SK-N-SH (cell line): ENCODE results near the gene CNTNAP2. TPM values are rescaled to one million over a fixed set of nuclear protein-coding genes. Genes with fewer than 3 reads are reported as not detected.

Source experiments
- CTCF ChIA-PET: fragments of 300-600, 350-600 bp; formaldehyde crosslinking; extraction: SDS; loops from one replicate; lab custom pipeline; 2021; lab: Yijun Ruan, JAX
- POLR2A ChIA-PET: fragments of 350-600 bp; sonication (Branson Sonifier 250); formaldehyde crosslinking; extraction: SDS; loops from one replicate; lab custom pipeline; 2020; ENCODE audit warnings: antibody characterized with exemption, inconsistent platforms; lab: Yijun Ruan, JAX
- DNase-seq: peaks from one replicate; pipeline ENCODE4 v3.0.0; 2012
- H2AFZ ChIP-seq: fragments of 200-600 bp; sonication (generic); 2 replicates; pipeline ENCODE4 v1.8.1; 2016; ENCODE audit warnings: antibody characterized with exemption, mild to moderate bottlenecking, low read depth
- H3F3A ChIP-seq: fragments of 200-600 bp; sonication (generic); replicated peaks from 2 replicates; pipeline ENCODE3; 2016; ENCODE audit warnings: antibody characterized with exemption, mild to moderate bottlenecking; ENCODE audit not compliant: insufficient read depth
- H3K27ac ChIP-seq, 2 experiments: fragments of 200-500 bp in 1 of 2; fragments of 200-600 bp in 1 of 2; sonication (Bioruptor generic) in 1 of 2; sonication (generic), shearing (Covaris generic) in 1 of 2; 2 replicates each; pipeline versions ENCODE4 v1.5.1 to v1.6.1; 2014 to 2016; ENCODE audit warnings: low read depth in 2 of 2, inconsistent platforms in 1 of 2, low read length in 1 of 2, mild to moderate bottlenecking in 1 of 2, mixed read lengths in 1 of 2
- H3K27me3 ChIP-seq: fragments of 200-600 bp; sonication (generic), shearing (Covaris generic); 2 replicates; pipeline ENCODE4 v1.6.1; 2016; ENCODE audit warnings: mixed run types; ENCODE audit not compliant: insufficient read depth
- H3K36me3 ChIP-seq, 2 experiments: fragments of 200-500 bp in 1 of 2; fragments of 200-600 bp in 1 of 2; sonication (Bioruptor generic) in 1 of 2; sonication (generic) in 1 of 2; replicated peaks in 1 of 2; 2 replicates each; pipeline versions ENCODE3 to v1.5.1; 2014 to 2016; ENCODE audit warnings: low read length in 1 of 2, mild to moderate bottlenecking in 1 of 2; ENCODE audit not compliant: insufficient read depth in 2 of 2, control insufficient read depth in 1 of 2
- H3K4me1 ChIP-seq, 2 experiments: fragments of 200-500 bp in 1 of 2; fragments of 200-600 bp in 1 of 2; sonication (Bioruptor generic) in 1 of 2; sonication (generic), shearing (Covaris generic) in 1 of 2; 2 replicates each; pipeline versions ENCODE4 v1.5.1 to v1.6.1; 2014 to 2016; ENCODE audit warnings: low read depth in 1 of 2, low read length in 1 of 2, mixed run types in 1 of 2; ENCODE audit not compliant: insufficient read depth in 2 of 2, control insufficient read depth in 1 of 2
- H3K4me2 ChIP-seq: fragments of 200-600 bp; sonication (generic), shearing (Covaris generic); 2 replicates; pipeline ENCODE4 v1.6.1; 2017; ENCODE audit warnings: mixed run types
- H3K4me3 ChIP-seq, 2 experiments: fragments of 200-500 bp in 1 of 2; fragments of 200-600 bp in 1 of 2; sonication (Bioruptor generic) in 1 of 2; sonication (generic), shearing (Covaris generic) in 1 of 2; 2 replicates each; pipeline versions ENCODE4 v1.5.1 to v1.8.1; 2014 to 2016; ENCODE audit warnings: low read depth in 2 of 2, inconsistent platforms in 1 of 2, low read length in 1 of 2, mild to moderate bottlenecking in 1 of 2, mixed read lengths in 1 of 2, moderate library complexity in 1 of 2
- H3K79me2 ChIP-seq: fragments of 200-600 bp; sonication (generic); 2 replicates; pipeline ENCODE4 v1.8.1; 2017; ENCODE audit warnings: mild to moderate bottlenecking; ENCODE audit not compliant: insufficient read depth
- H3K9ac ChIP-seq: fragments of 200-600 bp; sonication (generic); 2 replicates; pipeline ENCODE4 v1.6.1; 2017; ENCODE audit warnings: mixed run types
- H3K9me2 ChIP-seq: fragments of 200-600 bp; sonication (generic); 2 replicates; pipeline ENCODE4 v1.6.1; 2017; ENCODE audit warnings: mixed run types
- H3K9me3 ChIP-seq: fragments of 200-600 bp; sonication (generic); 2 replicates; pipeline ENCODE4 v1.6.1; 2017; ENCODE audit warnings: mixed run types, mild to moderate bottlenecking, moderate library complexity
- H4K20me1 ChIP-seq: fragments of 200-600 bp; sonication (generic); 2 replicates; pipeline ENCODE4 v1.6.1; 2017; ENCODE audit warnings: mild to moderate bottlenecking, mixed run types; ENCODE audit not compliant: insufficient read depth
- EP300 ChIP-seq, 2 experiments: IDR thresholded peaks; 2 replicates each; pipeline versions ENCODE4 v1.4.0 to v1.6.1; 2012; ENCODE audit warnings: borderline replicate concordance in 1 of 2, low read depth in 1 of 2, low read length in 1 of 2
- FOXJ3 ChIP-seq: sonication (generic); formaldehyde crosslinking; IDR thresholded peaks from 2 replicates; pipeline ENCODE4 v1.5.1; 2020; ENCODE audit warnings: mild to moderate bottlenecking, missing genetic modification reagents
- GABPA ChIP-seq: IDR thresholded peaks from 2 replicates; pipeline ENCODE4 v1.4.0; 2012; ENCODE audit warnings: low read depth, mild to moderate bottlenecking
- GATA2 ChIP-seq: sonication (generic); formaldehyde crosslinking; IDR thresholded peaks from 2 replicates; pipeline ENCODE4 v1.5.0; 2020; ENCODE audit warnings: mild to moderate bottlenecking, missing genetic modification reagents
- MXI1 ChIP-seq: IDR thresholded peaks from 2 replicates; pipeline ENCODE4 v1.6.1; 2012; ENCODE audit warnings: mild to moderate bottlenecking, low read depth, low read length, improper control_type of control experiment
- NFIC ChIP-seq: IDR thresholded peaks from 2 replicates; pipeline ENCODE4 v1.4.0; 2012; ENCODE audit warnings: borderline replicate concordance
- NRF1 ChIP-seq: IDR thresholded peaks from 2 replicates; pipeline ENCODE4 v1.6.1; 2012; ENCODE audit warnings: low read depth, mild to moderate bottlenecking, low read length
- POLR2AphosphoS5 ChIP-seq: IDR thresholded peaks from 2 replicates; pipeline ENCODE4 v1.6.1; 2012; ENCODE audit warnings: low read depth, low read length
- RCOR1 ChIP-seq: fragments of 150-350 bp; IDR thresholded peaks from 2 replicates; pipeline ENCODE4 v1.6.1; 2017; ENCODE audit warnings: antibody characterized with exemption, low read length
- SIN3A ChIP-seq: IDR thresholded peaks from 2 replicates; pipeline ENCODE4 v1.6.1; 2012; ENCODE audit warnings: low read depth, mild to moderate bottlenecking, low read length, moderate library complexity, borderline replicate concordance
- SMC3 ChIP-seq: IDR thresholded peaks from 2 replicates; pipeline ENCODE4 v1.6.1; 2012; ENCODE audit warnings: low read depth, low read length, improper control_type of control experiment
- TAF1 ChIP-seq: IDR thresholded peaks from 2 replicates; pipeline ENCODE4 v1.6.1; 2012; ENCODE audit warnings: low read depth, mild to moderate bottlenecking, low read length, moderate library complexity, borderline replicate concordance
- TEAD4 ChIP-seq: IDR thresholded peaks from 2 replicates; pipeline ENCODE4 v1.4.0; 2012; ENCODE audit warnings: mild to moderate bottlenecking, borderline replicate concordance; ENCODE audit not compliant: insufficient read depth
- USF1 ChIP-seq: IDR thresholded peaks from 2 replicates; pipeline ENCODE4 v1.4.0; 2012; ENCODE audit warnings: low read depth, borderline replicate concordance
- USF2 ChIP-seq: fragments of 150-350 bp; IDR thresholded peaks from 2 replicates; pipeline ENCODE4 v1.6.1; 2017; ENCODE audit warnings: antibody characterized with exemption, low read length, low read depth, borderline replicate concordance
- YY1 ChIP-seq: IDR thresholded peaks from 2 replicates; pipeline ENCODE4 v1.4.0; 2012; ENCODE audit warnings: low read depth, mild to moderate bottlenecking
- WGBS: methylation state at CpG from one replicate; pipeline ENCODE4 v1.1.6; 2017; ENCODE audit warnings: low lambda C conversion rate; 5-methylcytosine and 5-hydroxymethylcytosine counted together
- polyA plus RNA-seq, 3 experiments: library from polyadenylated mRNA; depleted of rRNA; stranded (reverse); fragments of >200 nt; gene quantifications; 2 replicates each; pipeline ENCODE4 v1.2.3, GENCODE V29; 2012
- TF ChIP-seq, protein P1 (sequence below): IDR thresholded peaks from 2 replicates; pipeline ENCODE4 v1.6.1; 2012; ENCODE audit warnings: mild to moderate bottlenecking, low read depth, low read length, moderate library complexity

Gene CNTNAP2
- polyA plus RNA-seq, 1 of the 3 experiments (the other 2 are of a cell fraction): 3.4 TPM

DNA sequence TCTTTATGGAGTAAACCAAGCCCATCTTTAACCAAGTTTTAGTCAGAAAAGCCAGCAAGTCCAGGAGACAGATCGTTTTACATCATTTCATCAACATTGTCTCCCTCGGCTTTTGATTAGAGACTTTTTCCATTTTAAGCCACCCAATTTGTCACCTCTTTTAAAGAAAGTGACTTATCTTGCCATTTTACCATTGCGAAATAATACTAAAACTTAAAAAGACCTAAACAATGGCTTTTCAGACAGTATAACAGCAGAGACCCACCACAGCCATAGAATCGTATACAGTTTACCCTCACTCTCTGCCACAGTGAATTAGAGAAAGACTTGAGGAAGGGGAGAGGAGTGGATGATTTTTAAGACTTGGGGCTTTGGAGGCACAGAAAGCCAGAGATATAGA is 2114.3 kb downstream of the CNTNAP2 start (continued):
- TF ChIP-seq USF2 (no peak), TEAD4 (no peak), MXI1 (no peak), SMC3 (no peak)
- TF ChIP-seq, protein P1, sequence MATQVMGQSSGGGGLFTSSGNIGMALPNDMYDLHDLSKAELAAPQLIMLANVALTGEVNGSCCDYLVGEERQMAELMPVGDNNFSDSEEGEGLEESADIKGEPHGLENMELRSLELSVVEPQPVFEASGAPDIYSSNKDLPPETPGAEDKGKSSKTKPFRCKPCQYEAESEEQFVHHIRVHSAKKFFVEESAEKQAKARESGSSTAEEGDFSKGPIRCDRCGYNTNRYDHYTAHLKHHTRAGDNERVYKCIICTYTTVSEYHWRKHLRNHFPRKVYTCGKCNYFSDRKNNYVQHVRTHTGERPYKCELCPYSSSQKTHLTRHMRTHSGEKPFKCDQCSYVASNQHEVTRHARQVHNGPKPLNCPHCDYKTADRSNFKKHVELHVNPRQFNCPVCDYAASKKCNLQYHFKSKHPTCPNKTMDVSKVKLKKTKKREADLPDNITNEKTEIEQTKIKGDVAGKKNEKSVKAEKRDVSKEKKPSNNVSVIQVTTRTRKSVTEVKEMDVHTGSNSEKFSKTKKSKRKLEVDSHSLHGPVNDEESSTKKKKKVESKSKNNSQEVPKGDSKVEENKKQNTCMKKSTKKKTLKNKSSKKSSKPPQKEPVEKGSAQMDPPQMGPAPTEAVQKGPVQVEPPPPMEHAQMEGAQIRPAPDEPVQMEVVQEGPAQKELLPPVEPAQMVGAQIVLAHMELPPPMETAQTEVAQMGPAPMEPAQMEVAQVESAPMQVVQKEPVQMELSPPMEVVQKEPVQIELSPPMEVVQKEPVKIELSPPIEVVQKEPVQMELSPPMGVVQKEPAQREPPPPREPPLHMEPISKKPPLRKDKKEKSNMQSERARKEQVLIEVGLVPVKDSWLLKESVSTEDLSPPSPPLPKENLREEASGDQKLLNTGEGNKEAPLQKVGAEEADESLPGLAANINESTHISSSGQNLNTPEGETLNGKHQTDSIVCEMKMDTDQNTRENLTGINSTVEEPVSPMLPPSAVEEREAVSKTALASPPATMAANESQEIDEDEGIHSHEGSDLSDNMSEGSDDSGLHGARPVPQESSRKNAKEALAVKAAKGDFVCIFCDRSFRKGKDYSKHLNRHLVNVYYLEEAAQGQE: no peak
- TF ChIP-seq, all 33 proteins: peak for 0

- POLR2A ChIA-PET: no interaction called here
- peaks cover 0 to 5% of the 10 kb centered on the region in 2 experiments; a peak in 1 of 4 replicates for H3K4me1 ChIP-seq
Observed at GRCh38 chr7:148232784-148233183, 2116.2 kb downstream of the CNTNAP2 start.

DNA sequence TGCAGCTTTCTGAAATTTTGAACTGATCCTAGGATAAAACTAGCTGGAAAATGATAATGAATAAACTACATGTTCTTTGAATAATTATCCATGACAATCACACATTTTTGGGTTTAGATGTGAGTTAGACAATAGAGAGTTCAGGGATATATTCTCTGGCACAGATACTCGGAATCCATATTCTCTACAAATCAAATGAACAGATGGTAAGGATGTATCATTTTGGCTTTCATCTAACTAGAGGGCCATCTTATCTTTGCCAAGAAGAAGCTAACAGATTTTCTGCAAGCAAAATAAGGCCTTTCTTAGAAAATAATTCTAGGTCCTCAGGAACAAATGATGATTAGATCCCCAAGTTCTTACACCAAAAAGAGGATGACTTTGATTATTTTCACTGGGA is 2118.1 kb downstream of the CNTNAP2 start:
- H3K9me2 ChIP-seq: no peaks in the 10 kb centered on the region
- no peak overlapping the region for H3K9ac ChIP-seq
- 16% methylated on average over 1 of the region's 1 CpG for WGBS
- H3K9me3 ChIP-seq: no peaks in the 10 kb centered on the region
- DNase-seq: no peak
- CTCF ChIA-PET: interaction anchor here (1.1 kb wide), 1 partner anchor 11 kb away, joined by 3 read pairs; no protein-coding TSS in a partner anchor
- no peaks in the 10 kb centered on the region for H3K27me3 ChIP-seq
- no peak overlapping the region for H2AFZ ChIP-seq
- no peaks in the 10 kb centered on the region for H3K79me2 ChIP-seq
- no peak overlapping the region for H3K27ac ChIP-seq
- POLR2A ChIA-PET: no interaction called here
- H3F3A ChIP-seq: no peaks in the 10 kb centered on the region
- no peak overlapping the region for H3K4me3 ChIP-seq
- H4K20me1 ChIP-seq: no peaks in the 10 kb centered on the region
- H3K4me2 ChIP-seq: no peak overlapping the region
- no peaks in the 10 kb centered on the region for H3K36me3 ChIP-seq
- peaks cover 0 to 5% of the 10 kb centered on the region in 2 experiments; a peak in 2 of 4 replicates for H3K4me1 ChIP-seq
- TF ChIP-seq NFIC (no peak), FOXJ3 (CRISPR knock-in tag) (no peak), EP300 (IDR thresholded peaks at IDR 0.05; ENCODE audit: borderline replicate concordance in 1 of 2, low read depth in 1 of 2, low read length in 1 of 2) (no peak), GABPA (no peak), NRF1 (no peak), POLR2AphosphoS5 (no peak), SIN3A (no peak), USF1 (no peak)
- TF ChIP-seq, protein P1: no peak

More at GRCh38 chr7:148232784-148233183, 2116.2 kb downstream of the CNTNAP2 start:
- no peaks in the 10 kb centered on the region for H4K20me1 ChIP-seq
- no peak overlapping the region for H3K9ac ChIP-seq
- CTCF ChIA-PET: interaction anchor here (2.7 kb wide), 1 partner anchor 9 kb away, joined by 12 read pairs; no protein-coding TSS in a partner anchor
- TF ChIP-seq NFIC (no peak), MXI1 (no peak), YY1 (no peak), GATA2 (CRISPR knock-in tag) (no peak), RCOR1 (no peak), TEAD4 (no peak), EP300 (IDR thresholded peaks at IDR 0.05; ENCODE audit: borderline replicate concordance in 1 of 2, low read depth in 1 of 2, low read length in 1 of 2) (no peak), TAF1 (no peak), POLR2AphosphoS5 (no peak)
- no peaks in the 10 kb centered on the region for H3F3A ChIP-seq
- no peak overlapping the region for H2AFZ ChIP-seq
- H3K79me2 ChIP-seq: no peaks in the 10 kb centered on the region
- no peaks in the 10 kb centered on the region for H3K9me2 ChIP-seq
- no peaks in the 10 kb centered on the region for H3K27me3 ChIP-seq
- no peaks in the 10 kb centered on the region for H3K9me3 ChIP-seq
- no peak overlapping the region for H3K4me3 ChIP-seq
- WGBS: 62% methylated on average over 3 of the region's 3 CpGs
- no peaks in the 10 kb centered on the region for H3K36me3 ChIP-seq
- H3K4me2 ChIP-seq: no peak overlapping the region
- no peak for DNase-seq
- no peak overlapping the region for H3K27ac ChIP-seq
